ENCODE results near the gene BAG2.

Gene BAG2

GRCh38 chr6:57172136-57173055, at the start of gene BAG2:
TSS of gene BAG2 (plus strand) at chr6:57172326. CDS start at chr6:57172698, 372 bp downstream.
- Histone ChIP-seq H3K9me2 (replicated peaks; ENCODE audit: insufficient read depth, low read length) (no peaks in the 10 kb centered on the region), H3K79me2 (ENCODE audit: insufficient read depth, low read length) (peaks cover 48% of the 10 kb centered on the region), H3F3A (ENCODE audit: insufficient read depth) (peaks cover 49% of the 10 kb centered on the region), H3K4me2 (ENCODE audit: low read depth, low read length, poor library complexity, severe bottlenecking) (peak within 1 kb of the TSS; percentile 69), H3K36me3 (ENCODE audit: low read length) (peaks cover 18% of the 10 kb centered on the region), H3K9me3 (ENCODE audit: insufficient read depth, low read length) (no peaks in the 10 kb centered on the region), H3K9ac (ENCODE audit: low read length) (peak within 1 kb of the TSS; percentile 81), H3K27ac (ENCODE audit: low read depth, low read length) (peak within 1 kb of the TSS; percentile 84), H4K20me1 (ENCODE audit: low read depth, low read length) (no peaks in the 10 kb centered on the region), H3K27me3 (ENCODE audit: low read length) (no peaks in the 10 kb centered on the region), H2AFZ (ENCODE audit: low read depth, low read length, severe bottlenecking) (peak within 1 kb of the TSS; percentile 70), H3K4me3 (ENCODE audit: insufficient read depth, low read length, poor library complexity, severe bottlenecking) (peak within 1 kb of the TSS; percentile 72)
- TF ChIP-seq, protein P1, sequence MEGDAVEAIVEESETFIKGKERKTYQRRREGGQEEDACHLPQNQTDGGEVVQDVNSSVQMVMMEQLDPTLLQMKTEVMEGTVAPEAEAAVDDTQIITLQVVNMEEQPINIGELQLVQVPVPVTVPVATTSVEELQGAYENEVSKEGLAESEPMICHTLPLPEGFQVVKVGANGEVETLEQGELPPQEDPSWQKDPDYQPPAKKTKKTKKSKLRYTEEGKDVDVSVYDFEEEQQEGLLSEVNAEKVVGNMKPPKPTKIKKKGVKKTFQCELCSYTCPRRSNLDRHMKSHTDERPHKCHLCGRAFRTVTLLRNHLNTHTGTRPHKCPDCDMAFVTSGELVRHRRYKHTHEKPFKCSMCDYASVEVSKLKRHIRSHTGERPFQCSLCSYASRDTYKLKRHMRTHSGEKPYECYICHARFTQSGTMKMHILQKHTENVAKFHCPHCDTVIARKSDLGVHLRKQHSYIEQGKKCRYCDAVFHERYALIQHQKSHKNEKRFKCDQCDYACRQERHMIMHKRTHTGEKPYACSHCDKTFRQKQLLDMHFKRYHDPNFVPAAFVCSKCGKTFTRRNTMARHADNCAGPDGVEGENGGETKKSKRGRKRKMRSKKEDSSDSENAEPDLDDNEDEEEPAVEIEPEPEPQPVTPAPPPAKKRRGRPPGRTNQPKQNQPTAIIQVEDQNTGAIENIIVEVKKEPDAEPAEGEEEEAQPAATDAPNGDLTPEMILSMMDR (IDR thresholded peaks at IDR 0.05; ENCODE audit: insufficient read depth, low read length, poor library complexity, severe bottlenecking) = peak; percentile 15
- TF ChIP-seq EZH2phosphoT487 (conservative IDR thresholded peaks at IDR 0.05; ENCODE audit: low read length) = no peak

GRCh38 chr6:57123111-57123510, 49.0 kb upstream of the BAG2 start:
- Histone ChIP-seq H2AFZ (ENCODE audit: low read depth, low read length, severe bottlenecking) (no peak overlapping the region), H3K79me2 (ENCODE audit: insufficient read depth, low read length) (peaks cover 63% of the 10 kb centered on the region), H3K27ac (ENCODE audit: low read depth, low read length) (no peak overlapping the region), H3K9me2 (replicated peaks; ENCODE audit: insufficient read depth, low read length) (no peaks in the 10 kb centered on the region), H4K20me1 (ENCODE audit: low read depth, low read length) (no peaks in the 10 kb centered on the region; the same call in 1 of the 2 replicates), H3F3A (ENCODE audit: insufficient read depth) (peaks cover 5% of the 10 kb centered on the region; the same call in 1 of the 2 replicates), H3K9ac (ENCODE audit: low read length) (no peak overlapping the region), H3K27me3 (ENCODE audit: low read length) (no peaks in the 10 kb centered on the region), H3K4me3 (ENCODE audit: insufficient read depth, low read length, poor library complexity, severe bottlenecking) (no peak overlapping the region), H3K36me3 (ENCODE audit: low read length) (peaks cover 42% of the 10 kb centered on the region), H3K9me3 (ENCODE audit: insufficient read depth, low read length) (no peaks in the 10 kb centered on the region), H3K4me2 (ENCODE audit: low read depth, low read length, poor library complexity, severe bottlenecking) (no peak overlapping the region)
- TF ChIP-seq EZH2phosphoT487 (conservative IDR thresholded peaks at IDR 0.05; ENCODE audit: low read length) = no peak
- TF ChIP-seq, protein P1 (IDR thresholded peaks at IDR 0.05; ENCODE audit: insufficient read depth, low read length, poor library complexity, severe bottlenecking) = no peak

GRCh38 chr6:57127763-57128162, 44.4 kb upstream of the BAG2 start:
- no peak for TF ChIP-seq EZH2phosphoT487 (conservative IDR thresholded peaks at IDR 0.05; ENCODE audit: low read length)
- TF ChIP-seq, protein P1 (IDR thresholded peaks at IDR 0.05; ENCODE audit: insufficient read depth, low read length, poor library complexity, severe bottlenecking) = no peak
- Histone ChIP-seq H3K36me3 (ENCODE audit: low read length) (peaks cover 54% of the 10 kb centered on the region; the same call in 1 of the 2 replicates), H3F3A (ENCODE audit: insufficient read depth) (peaks cover 5% of the 10 kb centered on the region; the same call in 1 of the 2 replicates), H3K4me2 (ENCODE audit: low read depth, low read length, poor library complexity, severe bottlenecking) (no peak overlapping the region), H3K79me2 (ENCODE audit: insufficient read depth, low read length) (peaks cover 30% of the 10 kb centered on the region), H3K27me3 (ENCODE audit: low read length) (no peaks in the 10 kb centered on the region), H3K9ac (ENCODE audit: low read length) (no peak overlapping the region), H3K27ac (ENCODE audit: low read depth, low read length) (no peak overlapping the region), H3K9me2 (replicated peaks; ENCODE audit: insufficient read depth, low read length) (no peaks in the 10 kb centered on the region), H2AFZ (ENCODE audit: low read depth, low read length, severe bottlenecking) (no peak overlapping the region), H4K20me1 (ENCODE audit: low read depth, low read length) (no peaks in the 10 kb centered on the region), H3K9me3 (ENCODE audit: insufficient read depth, low read length) (no peaks in the 10 kb centered on the region), H3K4me3 (ENCODE audit: insufficient read depth, low read length, poor library complexity, severe bottlenecking) (no peak overlapping the region)
